Rectal smooth muscle tissue (tissue), 1 donor: ENCODE measurements around the gene PLP2.

Experiments used
- H3K27ac ChIP-seq: one replicate; pipeline ENCODE4 v1.7.0; 2013; ENCODE audit warnings: low read depth, low read length, inconsistent platforms
- H3K27me3 ChIP-seq: one replicate; pipeline ENCODE4 v1.7.0; 2013; ENCODE audit warnings: low read length; ENCODE audit not compliant: control insufficient read depth, insufficient read depth
- H3K36me3 ChIP-seq: one replicate; pipeline ENCODE4 v1.7.0; 2013; ENCODE audit warnings: low read length; ENCODE audit not compliant: control insufficient read depth, insufficient read depth
- H3K4me1 ChIP-seq: one replicate; pipeline ENCODE4 v1.7.0; 2013; ENCODE audit warnings: low read length; ENCODE audit not compliant: control insufficient read depth, insufficient read depth
- H3K4me3 ChIP-seq: one replicate; pipeline ENCODE4 v1.7.0; 2013; ENCODE audit warnings: low read length
- H3K9ac ChIP-seq: one replicate; pipeline ENCODE4 v1.7.0; 2013; ENCODE audit warnings: low read length

Gene PLP2

GRCh38 chrX:49210406-49210805, 38.7 kb downstream of the PLP2 start:
- Histone ChIP-seq H3K27ac (no peak overlapping the region), H3K27me3 (peaks cover 7% of the 10 kb centered on the region), H3K36me3 (no peaks in the 10 kb centered on the region), H3K9ac (no peak overlapping the region), H3K4me1 (no peaks in the 10 kb centered on the region), H3K4me3 (no peak overlapping the region)

- H3K4me3 ChIP-seq, result no peak overlapping the region
Measured at GRCh38 chrX:49211074-49211473, 39.4 kb downstream of the PLP2 start.

GRCh38 chrX:49212209-49212608, 40.5 kb downstream of the PLP2 start:
- no peak overlapping the region for H3K4me3 ChIP-seq
- peaks cover 7% of the 10 kb centered on the region for H3K27me3 ChIP-seq
- H3K9ac ChIP-seq, result no peak overlapping the region
- no peak overlapping the region for H3K27ac ChIP-seq
- H3K36me3 ChIP-seq, result no peaks in the 10 kb centered on the region
- H3K4me1 ChIP-seq, result no peaks in the 10 kb centered on the region

More at GRCh38 chrX:49211074-49211473, 39.4 kb downstream of the PLP2 start:
- no peak overlapping the region for H3K9ac ChIP-seq
- H3K4me1 ChIP-seq, result no peaks in the 10 kb centered on the region
- H3K36me3 ChIP-seq, result no peaks in the 10 kb centered on the region
- H3K27me3 ChIP-seq, result peaks cover 7% of the 10 kb centered on the region
- H3K27ac ChIP-seq, result no peak overlapping the region

DNA sequence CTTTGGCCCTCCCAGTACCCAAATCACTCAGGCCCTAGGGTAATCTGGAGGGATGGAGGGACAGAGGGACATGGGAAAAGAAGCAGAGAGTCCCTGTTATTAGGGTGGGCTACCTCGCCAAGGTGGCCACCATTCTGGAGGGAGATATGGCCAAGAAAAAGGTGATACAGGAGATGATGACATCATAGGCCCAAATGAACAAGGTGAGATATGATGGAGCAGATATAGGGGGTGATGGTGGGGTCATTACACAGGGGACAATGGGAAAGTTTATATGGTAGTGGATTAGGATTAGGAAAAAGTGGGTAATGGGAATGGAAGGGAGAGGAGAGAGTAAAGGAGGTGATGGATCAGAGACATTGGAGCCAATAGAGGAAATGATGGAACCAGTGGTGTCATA, 41.2 kb downstream of the PLP2 start:
- Histone ChIP-seq H3K27ac (no peak overlapping the region), H3K9ac (no peak overlapping the region), H3K4me3 (no peak overlapping the region), H3K4me1 (no peaks in the 10 kb centered on the region), H3K36me3 (no peaks in the 10 kb centered on the region), H3K27me3 (peaks cover 7% of the 10 kb centered on the region)

GRCh38 chrX:49214416-49214815, 42.7 kb downstream of the PLP2 start:
- Histone ChIP-seq H3K27ac (no peak overlapping the region), H3K27me3 (peaks cover 3% of the 10 kb centered on the region), H3K4me1 (no peaks in the 10 kb centered on the region), H3K9ac (no peak overlapping the region), H3K36me3 (no peaks in the 10 kb centered on the region), H3K4me3 (no peak overlapping the region)

- H3K4me3 ChIP-seq, result no peak overlapping the region
- no peaks in the 10 kb centered on the region for H3K36me3 ChIP-seq
- no peaks in the 10 kb centered on the region for H3K4me1 ChIP-seq
- no peak overlapping the region for H3K27ac ChIP-seq
- no peak overlapping the region for H3K9ac ChIP-seq
- H3K27me3 ChIP-seq, result peaks cover 3% of the 10 kb centered on the region
Measured at GRCh38 chrX:49214996-49215526, 43.4 kb downstream of the PLP2 start.

DNA sequence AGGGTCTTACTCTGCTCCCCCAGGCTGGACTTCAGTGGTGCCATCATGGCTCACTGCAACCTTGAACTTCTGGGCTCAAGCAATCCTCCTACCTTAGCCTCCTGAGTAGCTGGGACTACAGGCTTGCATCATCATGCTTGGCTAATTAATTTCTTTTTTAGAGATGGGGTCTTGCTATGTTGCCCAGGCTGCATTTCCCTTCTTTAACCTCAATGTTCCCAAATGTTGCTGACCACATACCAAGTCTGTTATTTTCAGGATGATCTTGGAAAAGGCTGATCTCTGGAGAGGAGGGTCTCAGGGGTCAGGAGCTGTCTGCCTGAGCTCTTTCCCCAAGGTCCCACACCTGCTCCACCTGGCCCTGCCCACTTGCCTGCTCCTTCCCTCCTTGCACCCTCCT, 48.4 kb downstream of the PLP2 start:
- no peak overlapping the region for H3K27ac ChIP-seq
- H3K4me1 ChIP-seq, result no peaks in the 10 kb centered on the region
- H3K4me3 ChIP-seq, result no peak overlapping the region
- no peaks in the 10 kb centered on the region for H3K36me3 ChIP-seq
- H3K27me3 ChIP-seq, result peaks cover 2% of the 10 kb centered on the region
- no peak overlapping the region for H3K9ac ChIP-seq

DNA sequence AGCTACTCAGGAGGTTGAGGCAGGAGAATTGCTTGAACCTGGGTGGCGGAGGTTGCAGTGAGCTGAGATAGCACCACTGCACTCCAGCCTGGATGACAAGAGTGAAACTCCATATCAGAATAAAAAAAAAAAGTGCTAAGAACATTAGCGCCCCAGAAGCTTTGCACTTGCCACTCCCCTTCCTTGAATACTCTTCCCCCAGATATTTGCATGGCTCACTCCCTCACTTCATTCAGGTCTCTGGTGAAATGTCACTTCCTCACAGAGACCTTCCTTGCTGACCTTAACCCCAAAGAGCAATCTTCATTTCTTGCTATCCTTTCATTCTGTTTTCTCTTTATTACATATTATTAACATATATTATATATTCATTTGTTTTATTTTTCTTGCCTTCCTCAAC, 50.2 kb downstream of the PLP2 start:
- no peak overlapping the region for H3K9ac ChIP-seq

More for the DNA sequence above, 50.2 kb downstream of the PLP2 start:
- H3K4me1 ChIP-seq, result no peaks in the 10 kb centered on the region
- H3K4me3 ChIP-seq, result no peak overlapping the region
- peaks cover 2% of the 10 kb centered on the region for H3K27me3 ChIP-seq
- H3K27ac ChIP-seq, result no peak overlapping the region
- no peaks in the 10 kb centered on the region for H3K36me3 ChIP-seq
